Activated CD4-positive, CD25-positive, alpha-beta regulatory T cell (primary cell): Measurements from ENCODE around the gene HGS.
"Not testable (repeated sequence)": the region's sequence is repeated elsewhere in the genome, so short reads cannot be mapped to it uniquely, and the experiment has no call there.

Experiments used
- DNase-seq, 4 experiments: peaks; one replicate each; lab custom pipeline; 2025; lab: John Stamatoyannopoulos, UW

HGS gene

GRCh38 chr17:81656118-81656743 lies 27.6 kb upstream of the HGS start, which contains the start of gene PDE6G:
Gene PDE6G, minus strand, starts transcription at chr17:81656542. Its CDS starts 3,237 bp downstream, at chr17:81653305.
- DNase-seq, result no peak

GRCh38 chr17:81656835-81657234 lies 27.0 kb upstream of the HGS start:
- DNase-seq, result no peak

GRCh38 chr17:81659038-81659437 lies 24.8 kb upstream of the HGS start:
- DNase-seq, result no peak

GRCh38 chr17:81660441-81660840 lies 23.4 kb upstream of the HGS start:
- no peak for DNase-seq

- DNase-seq, result no peak
Observed at GRCh38 chr17:81662002-81662401, 21.8 kb upstream of the HGS start.

GRCh38 chr17:81664051-81664470 lies 19.8 kb upstream of the HGS start:
- DNase-seq, result no peak

GRCh38 chr17:81665205-81666091 lies 18.4 kb upstream of the HGS start:
- peak in 3 of 4 experiments; percentile 17 to 30 (median 25) for DNase-seq

GRCh38 chr17:81666092-81666341 lies 17.8 kb upstream of the HGS start:
- peak in 1 of 4 experiments; percentile 29 for DNase-seq

GRCh38 chr17:81666342-81667191 lies 17.2 kb upstream of the HGS start, which contains the start of the genes CCDC137 and OXLD1:
Gene CCDC137, plus strand, starts transcription at chr17:81666737. Its CDS starts 30 bp downstream, at chr17:81666767.
Gene OXLD1, minus strand, starts transcription at chr17:81666605. Its CDS starts 28 bp downstream, at chr17:81666577.
- DNase-seq, result peak; percentile 80 to 92 (median 84)

- no peak for DNase-seq
Observed at GRCh38 chr17:81667754-81668153, 16.1 kb upstream of the HGS start.

- DNase-seq, result no peak
Observed at GRCh38 chr17:81672504-81672903, 11.3 kb upstream of the HGS start.

GRCh38 chr17:81672954-81673353 lies 10.9 kb upstream of the HGS start:
- no peak for DNase-seq

- no peak for DNase-seq
Observed at GRCh38 chr17:81673561-81674258, 10.1 kb upstream of the HGS start.

GRCh38 chr17:81675515-81676221 lies 8.1 kb upstream of the HGS start:
- not testable (repeated sequence) for DNase-seq

GRCh38 chr17:81676906-81677305 lies 6.9 kb upstream of the HGS start:
- no peak for DNase-seq

GRCh38 chr17:81680150-81680549 lies 3.7 kb upstream of the HGS start:
- DNase-seq, result no peak

GRCh38 chr17:81681672-81682071 lies 2.1 kb upstream of the HGS start:
- DNase-seq, result no peak

- DNase-seq, result no peak
Observed at GRCh38 chr17:81682565-81683207, 1.1 kb upstream of the HGS start.

GRCh38 chr17:81683208-81683583 lies 615 bp upstream of the HGS start:
- no peak for DNase-seq

- DNase-seq, result no peak
Observed at GRCh38 chr17:81684442-81684911, 666 bp downstream of the HGS start.
